ENCODE data around the gene SBK2.
"Not testable (repeated sequence)": the region's sequence is repeated elsewhere in the genome, so short reads cannot be mapped to it uniquely, and the experiment has no call there.

SBK2 gene, protein sequence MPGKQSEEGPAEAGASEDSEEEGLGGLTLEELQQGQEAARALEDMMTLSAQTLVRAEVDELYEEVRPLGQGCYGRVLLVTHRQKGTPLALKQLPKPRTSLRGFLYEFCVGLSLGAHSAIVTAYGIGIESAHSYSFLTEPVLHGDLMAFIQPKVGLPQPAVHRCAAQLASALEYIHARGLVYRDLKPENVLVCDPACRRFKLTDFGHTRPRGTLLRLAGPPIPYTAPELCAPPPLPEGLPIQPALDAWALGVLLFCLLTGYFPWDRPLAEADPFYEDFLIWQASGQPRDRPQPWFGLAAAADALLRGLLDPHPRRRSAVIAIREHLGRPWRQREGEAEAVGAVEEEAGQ

DNA sequence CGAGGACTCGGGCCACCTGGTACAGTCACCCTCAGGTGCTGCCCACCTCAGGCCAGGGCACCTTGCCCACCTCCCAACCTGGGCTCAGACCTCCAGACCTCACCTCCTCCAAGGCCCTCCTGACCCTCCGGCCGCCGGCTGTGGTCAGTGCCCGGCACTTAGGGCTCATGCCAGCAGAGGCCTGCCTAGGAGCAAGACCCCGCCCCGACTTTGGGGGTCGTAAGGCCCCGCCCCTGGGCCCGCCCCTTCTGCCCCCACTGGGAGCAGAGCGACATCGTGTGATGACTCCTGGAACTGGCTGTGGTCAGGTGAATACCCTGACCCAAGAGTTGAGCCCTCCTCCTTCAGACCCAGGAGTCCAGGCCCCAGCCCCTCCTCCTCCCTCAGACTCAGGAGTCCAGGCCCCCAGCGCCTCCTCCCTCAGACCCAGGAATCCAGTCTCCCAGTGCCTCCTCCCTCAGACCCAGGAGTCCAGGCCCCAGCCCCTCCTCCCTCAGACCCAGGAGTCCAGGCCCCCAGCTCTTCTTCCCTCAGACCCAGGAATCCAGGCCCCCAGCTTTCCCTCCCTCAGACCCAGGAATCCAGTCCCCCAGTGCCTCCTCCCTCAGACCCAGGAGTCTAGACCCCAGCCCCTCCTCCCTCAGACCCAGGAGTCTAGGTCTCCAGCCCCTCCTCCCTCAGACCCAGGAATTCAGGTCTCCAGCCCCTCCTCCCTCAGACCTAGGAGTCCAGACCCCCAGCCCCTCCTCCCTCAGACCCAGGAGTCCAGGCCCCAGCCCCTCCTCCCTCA, at the start of gene SBK2:
TSS of gene SBK2 (minus strand) at position 183 of the 790 bp plus-strand sequence. CDS start 839 bp downstream, outside the sequence.
- no peak for DNase-seq

DNA sequence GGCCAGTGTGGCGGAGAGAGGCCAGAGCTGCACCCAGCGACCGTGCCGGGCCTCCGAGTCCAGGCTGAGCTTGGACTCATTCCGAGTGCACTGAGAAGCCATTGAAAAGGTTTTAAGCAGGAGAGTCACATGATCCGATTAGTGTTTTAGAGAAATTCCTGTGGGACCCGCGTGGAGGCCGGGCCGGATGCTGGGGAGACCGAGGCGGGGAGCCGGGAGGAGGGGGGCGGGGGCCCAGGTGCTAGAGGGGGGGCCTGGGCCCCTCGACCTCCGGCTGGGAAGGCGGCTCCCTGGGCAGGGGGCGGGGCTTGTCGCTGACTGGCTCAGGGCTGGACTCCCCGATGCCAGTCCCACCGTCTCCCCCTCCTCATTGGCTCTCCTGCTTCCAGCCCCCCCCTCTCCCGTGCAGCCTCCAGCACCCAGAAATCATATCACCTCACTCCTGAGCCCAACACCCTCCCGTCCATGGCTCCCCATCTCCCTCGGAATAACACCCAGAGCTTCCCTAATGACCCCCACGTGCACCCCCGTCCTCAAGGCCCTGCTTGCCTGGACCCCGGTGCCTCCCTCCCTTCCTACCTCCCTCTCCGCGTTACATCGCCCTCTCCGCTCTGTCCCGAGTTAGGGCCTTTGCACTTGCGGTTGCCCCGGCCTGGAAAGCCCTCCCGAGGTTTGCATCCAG, 48.9 kb upstream of the SBK2 start:
- peak in 57 of 58 donors; percentile 17 to 87 (median 67) for DNase-seq

DNA sequence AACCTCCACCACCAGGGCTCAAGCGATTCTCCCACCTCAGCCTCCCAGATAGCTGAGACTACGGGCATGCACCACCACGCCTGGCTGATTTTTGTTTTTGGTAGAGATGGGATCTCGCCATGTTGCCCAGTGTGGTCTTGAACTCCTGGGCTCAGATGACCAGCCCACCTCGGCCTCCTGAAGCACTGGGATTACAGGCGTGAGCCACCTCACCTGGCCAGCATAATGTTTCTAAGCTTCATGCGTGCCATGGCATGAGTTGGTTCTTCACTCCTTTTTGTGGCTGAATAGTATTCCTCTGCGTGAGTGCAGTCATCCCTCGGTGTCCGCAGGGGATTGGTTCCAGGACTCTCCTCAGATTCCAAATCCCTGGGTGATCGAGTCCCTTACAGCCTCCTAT, 47.9 kb upstream of the SBK2 start:
- no peak for DNase-seq

DNA sequence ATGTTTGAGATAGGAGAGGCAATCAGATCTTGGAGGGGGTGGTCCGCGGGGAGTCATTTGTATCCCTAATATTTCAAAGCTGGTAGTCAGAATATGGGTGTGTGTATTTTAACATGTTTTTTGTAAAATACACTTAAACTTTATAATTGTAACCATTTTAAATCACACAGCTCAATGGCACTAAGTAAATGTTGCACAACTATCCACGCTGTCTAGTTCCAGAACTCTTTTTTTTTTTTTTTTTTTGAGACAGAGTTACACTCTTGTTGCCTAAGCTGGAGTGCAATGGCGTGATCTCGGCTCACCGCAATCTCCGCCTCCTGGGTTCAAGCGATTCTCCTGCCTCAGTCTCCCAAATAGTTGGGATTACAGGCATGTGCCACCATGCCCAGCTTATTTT, 47.0 kb upstream of the SBK2 start:
- not testable (repeated sequence) for DNase-seq

DNA sequence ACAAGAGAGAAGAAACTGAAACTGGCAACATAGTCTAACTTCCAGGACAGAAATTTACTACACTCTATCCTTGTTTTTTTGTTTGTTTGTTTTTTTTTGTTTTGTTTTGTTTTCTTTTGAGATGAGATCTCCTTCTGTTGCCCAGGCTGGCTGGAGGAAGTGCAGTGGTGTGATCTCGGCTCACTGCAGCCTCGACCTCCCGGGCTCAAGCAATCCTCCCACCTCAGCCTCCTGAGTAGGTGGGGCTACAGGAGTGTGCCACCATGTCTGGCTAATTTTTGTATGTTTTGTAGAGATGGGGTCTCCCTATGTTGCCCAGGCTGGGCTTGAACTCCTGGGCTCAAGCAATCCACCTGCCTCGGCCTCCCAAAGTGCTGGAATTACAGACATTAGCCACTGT, 45.4 kb upstream of the SBK2 start:
- DNase-seq = not testable (repeated sequence)

DNA sequence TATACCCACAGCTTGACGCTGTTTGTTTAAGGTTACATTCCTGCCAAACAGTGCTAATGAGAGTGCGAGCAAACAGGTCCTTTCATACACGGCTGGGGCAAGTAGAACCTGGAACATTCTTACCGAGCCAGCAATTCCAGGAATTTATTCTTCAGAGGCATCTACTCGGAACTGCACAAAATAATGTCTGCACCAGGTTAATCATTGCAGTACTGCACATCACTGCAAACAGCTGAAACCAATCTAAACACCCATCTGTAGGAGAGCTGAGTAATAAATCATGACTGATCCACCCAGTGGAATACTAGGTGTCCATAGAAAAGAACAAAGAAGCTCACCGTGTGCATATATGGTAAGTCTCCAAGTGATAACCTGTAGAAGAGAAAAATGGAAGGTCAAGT, 44.9 kb upstream of the SBK2 start:
- DNase-seq = no peak

DNA sequence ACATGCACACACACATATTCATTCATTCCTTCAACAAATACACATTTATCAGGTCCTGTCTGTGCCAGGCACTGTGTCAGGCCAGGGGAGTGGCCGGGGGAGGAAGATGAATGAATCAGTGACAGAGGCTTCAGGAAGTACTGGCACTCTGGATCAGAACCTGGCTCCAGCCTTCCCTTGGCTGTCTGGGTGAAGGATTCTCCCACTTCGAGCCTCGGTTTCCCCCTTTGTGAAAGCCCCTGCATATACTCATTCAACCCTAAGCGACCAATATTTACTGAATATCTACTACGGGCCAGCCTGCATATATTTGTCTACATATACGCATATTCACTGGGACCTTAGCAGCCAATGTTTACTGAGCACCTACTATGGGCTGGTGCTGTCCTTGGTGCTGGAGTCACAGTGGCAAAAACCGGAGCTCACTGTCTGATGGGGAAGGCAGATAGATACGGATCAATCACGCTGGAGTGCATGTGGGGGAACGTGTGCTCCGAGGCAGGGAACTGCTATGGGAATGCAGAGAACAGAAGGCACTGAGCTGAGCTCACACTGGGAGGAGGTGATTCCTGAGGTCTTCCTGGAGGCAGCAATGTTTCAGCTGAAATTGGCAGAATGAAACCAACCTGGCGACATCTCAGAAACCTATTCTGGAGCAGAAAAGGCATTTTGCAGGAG, 44.4 kb upstream of the SBK2 start:
- peak in 1 of 58 donors; percentile 40 for DNase-seq

DNA sequence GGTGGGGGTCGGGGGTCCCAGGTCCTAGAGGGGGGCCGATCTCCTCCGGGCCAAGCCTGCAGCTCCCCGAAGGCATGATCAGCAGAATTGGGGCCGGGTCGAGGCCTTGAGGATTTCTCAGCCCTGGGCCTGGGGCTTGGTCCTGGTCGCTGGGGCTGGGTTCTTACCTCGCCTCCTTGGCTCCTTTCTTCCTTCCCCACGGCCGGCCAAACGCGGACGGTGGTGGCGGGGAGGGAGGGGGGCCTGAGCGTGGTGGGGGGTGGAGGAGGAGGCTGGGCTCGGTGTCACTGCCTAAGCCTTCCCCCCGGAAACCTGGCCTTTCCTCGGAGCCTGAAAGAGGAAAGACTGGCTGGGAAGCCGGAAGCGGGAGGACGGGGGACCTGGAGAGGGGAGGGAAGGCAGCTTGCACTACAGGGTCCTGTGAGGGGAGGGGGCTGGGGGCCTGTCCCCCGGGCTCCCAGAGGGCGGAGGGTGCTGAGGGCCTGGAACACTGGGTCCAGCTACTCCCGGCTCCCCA, 43.8 kb upstream of the SBK2 start, which contains the start of gene ZNF579:
TSS of gene ZNF579 (minus strand) at position 221 of the 517 bp plus-strand sequence. CDS start 1,209 bp downstream, outside the sequence.
- DNase-seq = peak; percentile 19 to 94 (median 84)

DNA sequence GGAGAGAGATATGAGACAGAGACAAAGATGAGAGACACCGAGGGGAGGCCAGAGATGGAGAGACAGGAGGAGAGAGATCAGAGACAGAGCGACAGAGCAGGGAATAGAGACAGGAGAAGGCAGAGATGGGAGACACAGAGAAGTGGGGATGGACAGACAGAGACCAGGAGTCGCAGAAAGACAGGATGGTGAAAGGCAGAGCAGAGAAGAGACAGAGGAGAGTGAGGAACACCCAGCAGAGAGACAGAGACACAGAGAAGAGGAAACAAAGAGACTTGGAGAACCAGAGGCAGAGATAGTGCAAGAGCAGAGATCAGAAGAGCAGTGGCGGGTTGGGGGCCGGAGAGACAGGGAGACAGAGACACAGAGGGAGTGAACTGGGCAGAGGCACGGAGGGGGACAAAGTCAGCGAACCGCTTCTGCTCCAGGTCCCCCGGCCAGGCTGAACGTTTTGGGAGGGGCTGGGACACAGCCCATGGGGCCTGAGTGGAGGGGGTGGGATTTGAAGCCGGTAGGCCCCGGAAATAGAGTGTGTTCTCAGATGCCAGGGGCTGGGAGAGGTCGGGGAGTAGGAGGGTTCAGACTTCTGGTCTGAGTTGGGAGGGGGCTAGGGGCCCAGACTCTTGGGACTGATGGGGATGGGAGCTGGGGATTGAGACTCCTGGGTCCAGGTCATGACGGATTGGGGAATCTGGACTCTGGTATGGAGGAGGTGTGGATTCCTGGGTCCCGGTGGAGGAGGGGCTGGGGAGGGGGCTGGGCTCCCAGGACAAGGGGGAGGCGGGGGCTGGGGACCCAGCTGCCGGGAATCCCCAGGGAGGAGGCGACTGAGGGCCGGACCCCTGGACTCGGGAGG, 43.1 kb upstream of the SBK2 start:
- DNase-seq = peak in 9 of 58 donors; percentile 11 to 51 (median 38)

DNA sequence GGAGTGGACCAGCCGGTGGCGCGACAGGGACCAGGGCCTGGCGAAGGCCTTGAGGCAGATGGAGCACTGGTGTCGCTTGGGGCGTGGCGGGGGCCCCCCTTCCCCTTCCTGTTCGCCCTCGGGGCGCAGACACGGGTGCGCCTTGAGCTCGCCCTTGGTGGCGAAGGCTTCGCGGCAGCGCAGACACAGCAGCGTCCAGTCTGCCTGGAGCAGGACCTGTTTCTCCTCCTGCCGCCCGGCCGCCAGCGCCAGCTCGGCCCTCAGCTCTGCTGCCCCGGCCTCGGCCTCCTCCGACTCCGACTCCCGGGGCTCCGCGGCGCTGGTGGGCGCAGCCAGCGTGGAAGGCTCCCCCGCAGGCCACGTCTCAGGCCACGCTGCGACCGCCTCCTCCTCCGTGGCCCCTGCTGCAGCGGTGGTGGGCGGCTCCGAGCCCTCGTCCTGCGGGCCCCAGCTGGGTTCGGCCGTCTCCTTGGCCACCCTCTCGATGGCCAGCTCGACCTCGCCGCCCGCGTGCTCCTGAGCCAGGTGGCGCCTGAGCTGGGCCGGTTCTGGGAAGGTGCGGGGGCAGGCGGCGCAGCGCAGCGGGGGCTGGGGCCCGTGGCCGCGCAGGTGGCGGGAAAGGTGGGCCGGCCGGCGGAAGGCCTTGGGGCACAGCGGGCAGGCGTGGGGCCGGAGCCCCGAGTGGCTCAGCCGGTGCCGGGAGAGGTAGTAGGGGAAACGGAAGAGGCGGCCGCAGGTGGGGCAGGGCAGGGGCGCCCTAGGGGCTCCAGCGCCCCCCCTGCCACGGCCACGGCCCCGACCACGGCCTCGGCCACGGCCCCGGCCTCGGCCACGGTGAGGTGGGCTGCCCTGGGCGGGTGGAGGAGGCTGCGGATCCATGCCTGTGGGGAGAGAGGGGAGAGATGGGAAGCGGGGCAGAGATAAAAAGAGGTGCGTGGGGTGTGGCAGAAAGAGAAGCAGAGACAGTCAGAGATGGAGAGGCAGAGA, 42.1 kb upstream of the SBK2 start:
- no peak for DNase-seq

DNA sequence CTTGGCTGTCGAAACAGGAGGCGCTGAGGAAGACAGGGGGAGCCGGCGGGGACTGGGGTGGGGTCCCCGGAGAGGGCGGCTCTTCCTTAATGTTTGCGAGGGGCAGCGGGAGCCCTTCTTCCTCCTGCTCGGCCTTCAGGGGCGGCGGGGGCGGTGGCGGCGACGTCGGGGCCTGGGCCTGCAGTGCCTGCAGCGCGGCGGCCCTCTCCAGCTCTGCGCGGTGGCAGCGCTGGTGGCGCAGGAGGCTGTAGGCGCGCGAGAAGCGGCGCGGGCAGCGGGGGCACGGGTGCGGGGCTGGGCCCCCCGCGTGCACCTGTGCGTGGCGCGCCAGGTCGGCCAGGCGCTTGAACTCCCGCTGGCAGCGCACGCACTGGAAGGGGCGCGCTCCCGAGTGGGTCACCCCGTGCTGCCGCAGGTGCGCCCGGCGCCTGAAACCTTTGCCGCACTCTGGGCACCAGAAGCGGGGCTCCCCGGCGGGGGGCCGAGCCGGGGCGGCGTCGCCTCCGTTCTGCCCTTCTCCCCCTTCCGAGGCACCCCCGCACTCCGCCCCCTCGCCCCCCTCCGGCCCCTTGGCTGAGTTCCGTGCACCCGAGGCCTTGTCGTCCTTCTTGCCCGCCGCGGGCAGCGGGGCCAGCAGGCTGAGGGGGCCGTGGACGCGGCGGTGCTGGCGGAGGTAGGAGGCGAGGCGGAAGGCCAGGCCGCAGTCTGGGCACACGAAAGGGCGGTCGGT, 41.3 kb upstream of the SBK2 start:
- no peak for DNase-seq

DNA sequence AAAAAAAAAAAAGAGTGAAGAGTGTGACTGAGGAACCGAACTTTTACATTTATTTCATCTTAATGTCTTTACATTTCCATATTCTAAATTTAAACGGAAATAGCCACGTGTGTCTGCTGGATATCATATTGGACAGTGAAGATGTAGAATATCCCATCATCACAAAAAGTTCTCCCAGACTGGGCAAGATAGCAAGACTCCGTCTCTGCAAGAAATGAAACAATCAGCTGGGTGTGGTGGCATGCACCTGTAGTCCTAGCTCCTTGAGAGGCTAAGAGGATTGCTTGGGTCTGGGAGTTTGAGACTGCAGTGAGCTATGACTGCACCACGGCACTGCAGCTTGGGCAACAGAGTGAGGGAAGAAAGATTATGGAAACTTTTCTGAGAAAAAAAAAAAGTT, 39.8 kb upstream of the SBK2 start:
- DNase-seq = no peak

DNA sequence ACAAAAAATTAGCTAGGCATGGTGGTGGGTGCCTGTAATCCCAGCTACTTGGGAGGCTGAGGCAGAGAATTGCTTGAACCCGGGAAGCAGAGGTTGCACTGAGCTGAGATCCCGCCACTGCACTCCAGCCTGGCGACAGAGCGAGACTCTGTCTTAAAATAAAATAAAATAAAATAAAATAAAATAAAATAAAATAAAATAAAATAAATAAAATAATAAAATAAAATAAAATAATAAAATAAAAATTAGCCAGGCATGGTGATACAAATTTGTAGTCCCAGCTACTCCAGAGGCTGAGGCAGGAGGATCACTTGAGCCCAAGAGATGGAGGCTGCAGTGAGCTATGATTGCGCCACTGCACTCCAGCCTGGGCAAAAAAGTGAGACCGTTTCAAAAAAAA, 37.0 kb upstream of the SBK2 start:
- not testable (repeated sequence) for DNase-seq

DNA sequence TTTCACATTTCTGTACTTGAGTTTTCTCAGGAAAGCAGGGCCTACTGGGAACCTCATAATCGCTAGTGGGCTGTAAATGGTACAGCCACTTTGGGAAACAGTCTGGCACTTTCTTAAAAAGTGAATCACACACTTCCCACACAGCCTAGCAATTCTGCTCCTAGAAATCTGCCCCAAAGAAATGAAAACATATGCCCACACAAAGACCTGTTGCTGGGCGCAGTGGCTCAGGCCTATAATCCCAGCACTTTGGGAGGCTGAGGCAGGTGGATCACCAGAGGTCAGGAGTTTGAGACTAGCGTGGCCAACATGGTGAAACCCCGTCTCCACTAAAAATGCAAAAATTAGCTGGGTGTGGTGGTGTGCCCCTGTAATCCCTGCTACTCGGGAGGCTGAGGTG, 32.5 kb upstream of the SBK2 start:
- not testable (repeated sequence) for DNase-seq

DNA sequence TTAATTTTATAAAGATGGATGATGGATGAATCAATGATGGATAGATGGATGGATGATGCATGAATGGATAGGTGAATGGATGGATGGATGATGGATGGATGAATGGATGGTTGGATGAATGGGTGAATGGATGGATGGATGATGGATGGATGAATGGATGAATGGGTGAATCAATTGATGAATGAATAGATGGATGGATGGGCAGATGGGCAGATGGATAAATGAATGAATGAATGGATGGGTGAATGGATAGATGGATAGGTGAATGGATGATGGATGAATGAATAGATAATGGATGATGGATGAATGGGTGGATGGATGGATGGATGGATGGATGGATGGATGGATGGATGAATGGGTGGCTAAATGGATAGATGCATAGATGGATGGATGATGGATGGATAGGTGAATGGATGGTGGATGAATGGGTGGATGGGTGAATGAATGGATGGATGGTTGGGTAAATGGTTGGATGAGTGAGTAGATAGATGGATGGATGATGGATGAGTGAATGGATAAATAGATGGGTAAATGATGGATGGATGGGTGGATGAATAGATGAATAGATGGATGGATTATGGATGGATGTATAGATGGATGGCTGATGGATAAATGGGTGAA, 30.9 kb upstream of the SBK2 start:
- no peak for DNase-seq

DNA sequence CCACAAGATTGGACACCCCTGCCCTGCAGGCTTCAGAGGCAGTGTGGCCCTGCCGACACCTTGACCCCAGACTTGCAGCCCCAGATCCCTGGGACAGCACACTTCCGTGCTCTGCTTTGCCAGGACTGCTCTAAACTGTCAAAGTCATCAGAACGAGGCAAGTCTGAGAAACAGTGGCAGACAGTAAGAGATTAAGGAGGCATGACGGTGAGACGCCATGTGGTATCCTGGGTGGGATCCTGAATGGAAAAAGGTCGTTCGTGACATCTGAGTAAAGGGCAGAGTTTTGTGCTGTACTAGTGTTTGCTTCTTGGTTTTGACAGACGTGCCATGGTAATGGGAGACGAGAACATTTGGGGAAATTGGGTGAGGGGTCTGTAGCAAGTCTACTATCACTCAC, 29.9 kb upstream of the SBK2 start:
- no peak for DNase-seq

DNA sequence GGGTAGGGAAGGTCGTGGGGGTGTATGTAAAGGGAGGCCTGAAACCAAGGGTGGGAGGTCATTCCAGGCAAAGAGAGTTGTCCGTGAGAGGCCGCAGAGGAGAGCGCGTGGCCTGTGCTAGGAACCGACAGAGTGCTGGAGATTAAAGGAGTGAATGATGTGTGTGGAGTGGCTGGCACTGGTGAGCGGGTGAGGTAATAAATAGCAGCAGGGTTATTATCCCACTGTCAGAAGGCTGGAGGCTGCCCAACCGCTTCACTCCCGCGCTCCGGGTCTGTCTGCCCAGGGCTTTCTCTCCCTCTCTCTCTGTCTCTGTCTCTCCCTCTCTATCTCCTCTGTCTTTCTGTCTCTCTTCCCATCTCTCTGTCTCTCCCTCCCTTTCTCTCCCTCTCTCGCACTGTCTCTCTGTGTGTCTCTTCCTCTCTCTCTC, 26.3 kb upstream of the SBK2 start:
- DNase-seq = peak in 1 of 58 donors; percentile 9

Measured in anterior cingulate cortex (tissue), 58 donors.